OCI-LY7 (cell line): ENCODE measurements around the gene CYB5A.

Experiments
- CTCF ChIP-seq: fragments of 200-600 bp; sonication (generic); conservative IDR thresholded peaks from 2 replicates; pipeline ENCODE4 v1.5.1; 2014; ENCODE audit warnings: mild to moderate bottlenecking, antibody characterized with exemption, low read length, moderate library complexity, mixed read lengths
- EZH2phosphoT487 ChIP-seq: fragments of 200-600 bp; sonication (generic); IDR thresholded peaks from 2 replicates; pipeline ENCODE4 v1.6.1; 2018; ENCODE audit warnings: low read depth, borderline replicate concordance, mild to moderate bottlenecking, mixed run types, antibody characterized with exemption, low read length, moderate library complexity, mixed read lengths

DNA sequence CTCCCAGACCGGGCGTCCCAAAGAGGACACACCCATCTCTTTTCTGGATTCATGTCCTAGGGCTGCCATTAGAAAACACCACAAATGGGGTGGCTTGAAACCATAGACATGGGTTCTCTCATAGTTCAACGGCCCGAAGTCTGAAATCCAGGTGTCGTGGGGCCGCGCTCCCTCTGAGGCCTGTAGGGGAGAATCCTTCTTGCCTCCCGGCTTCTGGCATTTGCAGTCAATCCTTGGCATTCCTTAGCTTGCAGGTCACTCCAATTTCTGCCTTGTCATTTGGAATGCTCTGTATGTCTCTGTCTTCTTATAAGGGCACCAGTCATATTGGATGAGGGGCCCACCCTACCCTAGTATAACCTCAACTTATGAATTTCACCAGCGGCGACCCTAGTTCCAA, 65.1 kb downstream of the CYB5A start:
- no peak for TF ChIP-seq CTCF
- no peak for TF ChIP-seq EZH2phosphoT487
